Keratinocyte (primary cell): Measurements from ENCODE around the gene MYADML2. TPM values are rescaled to one million over a fixed set of nuclear protein-coding genes. Genes with fewer than 3 reads are reported as not detected.

Experiments used
- DNase-seq: peaks from one replicate; pipeline ENCODE4 v3.0.0-alpha.2; 2011; ENCODE audit warnings: low read depth, missing footprints, low spot score
- FAIRE-seq: peaks from 2 replicates; lab custom pipeline; 2011; peaks lifted over from hg19 to GRCh38; lab: Jason Lieb, UNC
- H2AFZ ChIP-seq: 2 replicates; pipeline ENCODE4 v1.6.0; 2012; ENCODE audit warnings: low read length, control low read depth, inconsistent platforms; ENCODE audit not compliant: control insufficient read depth
- H3K27ac ChIP-seq: 2 replicates; pipeline ENCODE4 v1.5.1; 2011; ENCODE audit warnings: low read length; ENCODE audit not compliant: control insufficient read depth, insufficient read depth
- H3K27me3 ChIP-seq: 3 replicates; pipeline ENCODE4 v1.6.0; 2011; ENCODE audit warnings: low read length; ENCODE audit not compliant: control insufficient read depth, insufficient read depth; ENCODE audit errors: extremely low read depth
- H3K36me3 ChIP-seq, 2 experiments: 2 replicates in 1 of 2; 3 replicates in 1 of 2; pipeline ENCODE4 v1.5.1; 2011; ENCODE audit warnings: low read length in 2 of 2, mild to moderate bottlenecking in 1 of 2; ENCODE audit not compliant: control insufficient read depth in 2 of 2, insufficient read depth in 2 of 2; ENCODE audit errors: extremely low read depth in 1 of 2
- H3K4me1 ChIP-seq: 3 replicates; pipeline ENCODE4 v1.5.1; 2011; ENCODE audit warnings: low read length; ENCODE audit not compliant: control insufficient read depth, insufficient read depth; ENCODE audit errors: extremely low read depth
- H3K4me2 ChIP-seq: 3 replicates; pipeline ENCODE4 v1.6.0; 2011; ENCODE audit warnings: low read depth, low read length; ENCODE audit not compliant: control insufficient read depth, insufficient read depth; ENCODE audit errors: extremely low read depth
- H3K4me3 ChIP-seq, 3 experiments: fragments of 200-600 bp in 1 of 3; sonication (generic) in 1 of 3; 2 replicates in 2 of 3; 3 replicates in 1 of 3; pipeline ENCODE4 v1.5.1; 2011 to 2016; ENCODE audit warnings: low read length in 3 of 3, mild to moderate bottlenecking in 3 of 3, control low read depth in 2 of 3, inconsistent platforms in 1 of 3, low read depth in 1 of 3, mixed read lengths in 1 of 3, mixed run types in 1 of 3, moderate library complexity in 1 of 3; ENCODE audit not compliant: control insufficient read depth in 2 of 3, insufficient read depth in 2 of 3; ENCODE audit errors: extremely low read depth in 1 of 3
- H3K79me2 ChIP-seq: 2 replicates; pipeline ENCODE4 v1.6.0; 2012; ENCODE audit warnings: low read length; ENCODE audit not compliant: control insufficient read depth, insufficient read depth
- H3K9ac ChIP-seq: 3 replicates; pipeline ENCODE4 v1.6.0; 2011; ENCODE audit warnings: low read length; ENCODE audit not compliant: control insufficient read depth, insufficient read depth; ENCODE audit errors: extremely low read depth
- H3K9me1 ChIP-seq: 3 replicates; pipeline ENCODE4 v1.6.0; 2011; ENCODE audit warnings: low read length; ENCODE audit not compliant: control insufficient read depth, insufficient read depth; ENCODE audit errors: extremely low read depth
- H3K9me3 ChIP-seq: 2 replicates; pipeline ENCODE4 v1.5.1; 2012; ENCODE audit warnings: low read depth, low read length; ENCODE audit not compliant: control insufficient read depth
- H4K20me1 ChIP-seq: 3 replicates; pipeline ENCODE4 v1.6.0; 2011; ENCODE audit warnings: low read length; ENCODE audit not compliant: control insufficient read depth, insufficient read depth; ENCODE audit errors: extremely low read depth
- CTCF ChIP-seq, 3 experiments: IDR thresholded peaks in 1 of 3; conservative IDR thresholded peaks in 1 of 3; optimal IDR thresholded peaks in 1 of 3; 2 replicates in 2 of 3; 3 replicates in 1 of 3; pipeline versions ENCODE3 to v1.5.1; 2011; ENCODE audit warnings: low read length in 3 of 3, mild to moderate bottlenecking in 3 of 3, moderate library complexity in 2 of 3, control low read depth in 1 of 3, inconsistent platforms in 1 of 3; ENCODE audit not compliant: insufficient read depth in 2 of 3; ENCODE audit errors: extremely low read depth in 1 of 3
- EZH2 ChIP-seq: IDR thresholded peaks from one replicate; pipeline ENCODE4 v1.6.1; 2012; ENCODE audit warnings: inconsistent platforms, mild to moderate bottlenecking, low read length, moderate library complexity
- dilution Hi-C: fragments of 300-500 bp; cut with MboI; formaldehyde crosslinking; loops from one replicate; pipeline ENCODE4 v1.7.0; 2020; ENCODE audit warnings: low sequenced_read_pairs; ENCODE audit not compliant: extremely low pct_ligation_motif_present
- polyA plus RNA-seq, 5 experiments: library from polyadenylated mRNA; depleted of rRNA in 3 of 5; stranded (reverse) in 3 of 5; stranded (forward) in 1 of 5; unstranded in 1 of 5; fragments of >200 nt; gene quantifications; 1 replicate in 1 of 5; 2 replicates in 3 of 5; 3 replicates in 1 of 5; pipeline versions ENCODE4 v1.2.1 to v1.2.3, GENCODE V29; 2011 to 2012; ENCODE audit warnings: missing spikeins in 2 of 5, low read depth in 1 of 5, low replicate concordance in 1 of 5

MYADML2 gene
- polyA plus RNA-seq, 1 donor (not counting 4 experiments of a cell fraction or from before 2014, with no cell fraction given): not detected

GRCh38 chr17:81921996-81922565, 25.0 kb downstream of the MYADML2 start:
- Histone ChIP-seq H3K9me1 (no peaks in the 10 kb centered on the region), H3K27me3 (no peaks in the 10 kb centered on the region), H3K4me2 (no peak overlapping the region), H2AFZ (no peak overlapping the region), H3K36me3 (peaks cover 24 to 30% of the 10 kb centered on the region in 2 experiments), H3K9me3 (no peaks in the 10 kb centered on the region), H4K20me1 (peaks cover 8% of the 10 kb centered on the region), H3K9ac (no peak overlapping the region), H3K4me1 (peaks cover 28% of the 10 kb centered on the region), H3K27ac (no peak overlapping the region), H3K4me3 (no peak overlapping the region), H3K79me2 (peaks cover 82% of the 10 kb centered on the region)
- no peak for FAIRE-seq
- TF ChIP-seq EZH2 (no peak), CTCF (optimal IDR thresholded peaks at IDR 0.05 in 1 of 3, IDR thresholded peaks at IDR 0.05 in 1 of 3, conservative IDR thresholded peaks at IDR 0.05 in 1 of 3; ENCODE audit: extremely low read depth in 1 of 3, insufficient read depth in 2 of 3, low read length in 3 of 3) (no peak)
- DNase-seq: no peak
- dilution Hi-C loops: no loop called here

GRCh38 chr17:81921537-81921862, 25.5 kb downstream of the MYADML2 start:
- dilution Hi-C loops: no loop called here
- Histone ChIP-seq H4K20me1 (peaks cover 12% of the 10 kb centered on the region), H3K9me1 (no peaks in the 10 kb centered on the region), H2AFZ (no peak overlapping the region), H3K9me3 (no peaks in the 10 kb centered on the region), H3K4me2 (no peak overlapping the region), H3K27ac (no peak overlapping the region), H3K27me3 (no peaks in the 10 kb centered on the region), H3K9ac (no peak overlapping the region), H3K4me1 (peaks cover 33% of the 10 kb centered on the region), H3K36me3 (peaks cover 24 to 30% of the 10 kb centered on the region in 2 experiments), H3K79me2 (peaks cover 80% of the 10 kb centered on the region), H3K4me3 (no peak overlapping the region)
- no peak for FAIRE-seq
- no peak for DNase-seq
- TF ChIP-seq CTCF (optimal IDR thresholded peaks at IDR 0.05 in 1 of 3, IDR thresholded peaks at IDR 0.05 in 1 of 3, conservative IDR thresholded peaks at IDR 0.05 in 1 of 3; ENCODE audit: extremely low read depth in 1 of 3, insufficient read depth in 2 of 3, low read length in 3 of 3) (no peak), EZH2 (no peak)
